Measurements from ENCODE around the gene RASSF4. TPM values are rescaled to one million over a fixed set of nuclear protein-coding genes. Genes with fewer than 3 reads are reported as not detected.

RASSF4 gene
- total RNA-seq, 1 experiment from 2014 or later, result 2.8 TPM

DNA sequence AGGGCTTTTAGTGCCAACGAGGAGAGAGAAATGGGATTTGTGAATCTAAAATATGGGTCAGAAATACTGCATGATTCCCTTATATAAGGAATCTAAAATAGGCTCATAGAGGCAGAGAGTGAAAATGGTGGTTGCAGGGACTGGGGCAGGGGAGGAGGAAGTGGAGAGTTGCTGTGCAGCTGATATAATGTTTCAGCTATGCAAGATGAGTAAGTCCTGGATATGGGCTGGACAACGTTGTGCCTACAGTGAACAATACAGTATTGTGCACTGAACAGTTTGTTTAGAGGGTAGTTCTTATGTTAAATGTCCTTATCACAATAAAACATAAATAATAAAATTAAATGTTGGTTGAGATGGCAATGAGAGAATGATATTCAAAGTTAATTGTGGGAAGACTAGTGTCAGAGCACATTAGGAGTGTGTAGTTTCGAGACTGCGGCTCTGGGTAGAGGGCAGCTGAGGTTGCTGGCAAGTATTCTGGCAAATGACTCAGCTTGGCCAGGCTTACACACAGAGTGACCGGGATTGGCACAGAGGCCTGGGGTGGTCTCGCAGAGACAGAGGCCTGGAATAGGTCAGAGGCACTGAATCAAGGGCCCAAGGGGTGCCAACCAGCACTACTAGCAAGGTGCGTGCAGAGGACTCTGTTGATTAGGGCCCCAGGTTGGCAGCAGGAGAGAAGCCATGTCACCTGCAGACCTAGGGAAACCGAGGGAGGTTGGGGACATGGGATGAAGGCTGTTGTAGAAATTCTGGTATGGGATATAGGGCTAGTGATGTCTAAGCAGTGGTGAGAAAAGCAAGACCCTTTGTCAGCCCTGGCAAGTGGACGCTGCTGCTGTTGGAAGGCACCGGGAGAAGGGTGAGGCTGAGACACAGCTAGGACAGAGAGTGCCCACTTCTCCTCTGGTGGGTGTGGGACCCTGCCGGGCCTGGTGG, 21.8 kb downstream of the RASSF4 start:
- no peaks in the 10 kb centered on the region for H3K36me3 ChIP-seq (ENCODE audit: control insufficient read depth in 1 of 2, insufficient read depth in 2 of 2, low read length in 2 of 2)
- BruUV-seq (replicated peaks), result no TSS peak
- ATAC-seq (peak; percentile 79), DNase-seq (ENCODE audit: low read depth, low spot score) (peak; percentile 73)
- H4K20me1 ChIP-seq (ENCODE audit: insufficient read depth), result no peaks in the 10 kb centered on the region
- intact Hi-C loops (cut with micrococcal nuclease), result no loop called here
- H3K4me2 ChIP-seq (ENCODE audit: low read length), result peak overlapping the region; percentile 89
- no peaks in the 10 kb centered on the region for H3K79me2 ChIP-seq (ENCODE audit: insufficient read depth, low read length)
- CTCF ChIA-PET, result interaction anchor here (1.1 to 3.1 kb wide), 3 partner anchors 14 to 49 kb away, joined by 3 to 14 read pairs (median 3); no protein-coding TSS in a partner anchor
- no peaks in the 10 kb centered on the region for H3K9me2 ChIP-seq (ENCODE audit: insufficient read depth)
- RAD21 ChIA-PET (ENCODE audit: low non-redundant PET in 1 of 2, low total read pairs in 2 of 2, uncharacterized antibody in 2 of 2, unreplicated experiment in 2 of 2), result interaction anchor here in 1 of 2 experiments (0.8 kb wide), 1 partner anchor 49 kb away, joined by 3 read pairs; no protein-coding TSS in a partner anchor
- H3K9me3 ChIP-seq (ENCODE audit: control insufficient read depth in 1 of 2, insufficient read depth in 1 of 2, low read depth in 1 of 2, low read length in 2 of 2), result no peaks in the 10 kb centered on the region
- peaks cover 41 to 56% of the 10 kb centered on the region in 2 experiments for H3K4me1 ChIP-seq (ENCODE audit: control insufficient read depth in 1 of 2, insufficient read depth in 2 of 2, low read length in 2 of 2)
- POLR2A ChIA-PET, result interaction anchor here (0.8 to 1.1 kb wide), 4 partner anchors 13 to 49 kb away, joined by 3 to 6 read pairs (median 4); no protein-coding TSS in a partner anchor
- peak overlapping the region; percentile 80 for H3K27ac ChIP-seq (ENCODE audit: low read depth, low read length)
- peak overlapping the region; percentile 50 for H3K9ac ChIP-seq (ENCODE audit: low read length)
- no peaks in the 10 kb centered on the region for H3K27me3 ChIP-seq (ENCODE audit: insufficient read depth, low read length)
- peak overlapping the region; percentile 14 for H2AFZ ChIP-seq (ENCODE audit: low read depth, low read length, poor library complexity, severe bottlenecking)
- peak overlapping the region; percentile 4 to 27; a peak in 3 of 4 replicates for H3K4me3 ChIP-seq (replicated peaks in 1 of 2; ENCODE audit: low read depth in 1 of 2, low read length in 2 of 2)
- TF ChIP-seq REST (IDR thresholded peaks at IDR 0.05; ENCODE audit: low read depth) (no peak), YY1 (IDR thresholded peaks at IDR 0.05; ENCODE audit: extremely low read depth, insufficient replicate concordance, low read depth, low read length) (peak; percentile 82), FOSL1 (IDR thresholded peaks at IDR 0.05; ENCODE audit: low read depth) (peak; percentile 75), SP1 (IDR thresholded peaks at IDR 0.05; ENCODE audit: low read depth) (peak; percentile 74), ATF3 (IDR thresholded peaks at IDR 0.05) (no peak), RAD21 (IDR thresholded peaks at IDR 0.05; ENCODE audit: low read depth) (no peak), EGR1 (IDR thresholded peaks at IDR 0.05; ENCODE audit: low read depth) (no peak), ZNF274 (IDR thresholded peaks at IDR 0.05; ENCODE audit: low read depth, low read length) (no peak), MAX (IDR thresholded peaks at IDR 0.05) (no peak), TCF7L2 (IDR thresholded peaks at IDR 0.05; ENCODE audit: borderline replicate concordance, extremely low read depth, insufficient read depth, insufficient read length) (no peak), CBX3 (IDR thresholded peaks at IDR 0.05; ENCODE audit: low read depth) (peak; percentile 38; the same call in 1 of the 2 replicates), ZFX (IDR thresholded peaks at IDR 0.05) (no peak), POLR2AphosphoS5 (IDR thresholded peaks at IDR 0.05; ENCODE audit: low read depth, low read length) (peak; percentile 53), CEBPB (IDR thresholded peaks at IDR 0.05; ENCODE audit: low read depth) (no peak), ELF1 (IDR thresholded peaks at IDR 0.05; ENCODE audit: borderline replicate concordance, low read depth) (no peak), JUND (IDR thresholded peaks at IDR 0.05) (peak; percentile 64), EZH2 (IDR thresholded peaks at IDR 0.05) (no peak), SIN3A (IDR thresholded peaks at IDR 0.05; ENCODE audit: low read depth) (no peak), SRF (IDR thresholded peaks at IDR 0.05; ENCODE audit: low read depth) (no peak)
- TF ChIP-seq, protein P1, sequence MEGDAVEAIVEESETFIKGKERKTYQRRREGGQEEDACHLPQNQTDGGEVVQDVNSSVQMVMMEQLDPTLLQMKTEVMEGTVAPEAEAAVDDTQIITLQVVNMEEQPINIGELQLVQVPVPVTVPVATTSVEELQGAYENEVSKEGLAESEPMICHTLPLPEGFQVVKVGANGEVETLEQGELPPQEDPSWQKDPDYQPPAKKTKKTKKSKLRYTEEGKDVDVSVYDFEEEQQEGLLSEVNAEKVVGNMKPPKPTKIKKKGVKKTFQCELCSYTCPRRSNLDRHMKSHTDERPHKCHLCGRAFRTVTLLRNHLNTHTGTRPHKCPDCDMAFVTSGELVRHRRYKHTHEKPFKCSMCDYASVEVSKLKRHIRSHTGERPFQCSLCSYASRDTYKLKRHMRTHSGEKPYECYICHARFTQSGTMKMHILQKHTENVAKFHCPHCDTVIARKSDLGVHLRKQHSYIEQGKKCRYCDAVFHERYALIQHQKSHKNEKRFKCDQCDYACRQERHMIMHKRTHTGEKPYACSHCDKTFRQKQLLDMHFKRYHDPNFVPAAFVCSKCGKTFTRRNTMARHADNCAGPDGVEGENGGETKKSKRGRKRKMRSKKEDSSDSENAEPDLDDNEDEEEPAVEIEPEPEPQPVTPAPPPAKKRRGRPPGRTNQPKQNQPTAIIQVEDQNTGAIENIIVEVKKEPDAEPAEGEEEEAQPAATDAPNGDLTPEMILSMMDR (IDR thresholded peaks at IDR 0.05 in 2 of 3, conservative IDR thresholded peaks at IDR 0.05 in 1 of 3; ENCODE audit: borderline replicate concordance in 1 of 3, insufficient read depth in 1 of 3, low read depth in 2 of 3, low read length in 2 of 3), result no peak
